DMS53 treated with DMSO at 0.1 percent for 48 hours (cell line): Measurements from ENCODE around the gene GALM.
"Not testable (repeated sequence)": the region's sequence is repeated elsewhere in the genome, so short reads cannot be mapped to it uniquely, and the experiment has no call there.

Source experiments
- DNase-seq: peaks from one replicate; lab custom pipeline; 2025; ENCODE audit not compliant: unreplicated experiment; lab: John Stamatoyannopoulos, UW

GALM gene

GRCh38 chr2:38665854-38666555 lies at the start of gene GALM:
Gene GALM (plus strand): TSS chr2:38666114. CDS start chr2:38666162, 48 bp downstream.
- peak; percentile 43 for DNase-seq

GRCh38 chr2:38617301-38617700 lies 48.6 kb upstream of the GALM start:
- DNase-seq = no peak

GRCh38 chr2:38619458-38620164 lies 46.3 kb upstream of the GALM start:
- no peak for DNase-seq

- DNase-seq = no peak
Observed at GRCh38 chr2:38620282-38620977, 45.5 kb upstream of the GALM start.

GRCh38 chr2:38621018-38621417 lies 44.9 kb upstream of the GALM start:
- DNase-seq = no peak

GRCh38 chr2:38622210-38622609 lies 43.7 kb upstream of the GALM start:
- no peak for DNase-seq

- DNase-seq = no peak
Observed at GRCh38 chr2:38626326-38627035, 39.4 kb upstream of the GALM start.

GRCh38 chr2:38627391-38627790 lies 38.5 kb upstream of the GALM start:
- DNase-seq = no peak

GRCh38 chr2:38629684-38630083 lies 36.2 kb upstream of the GALM start:
- no peak for DNase-seq

GRCh38 chr2:38631976-38632375 lies 33.9 kb upstream of the GALM start:
- no peak for DNase-seq

GRCh38 chr2:38632980-38633379 lies 32.9 kb upstream of the GALM start:
- no peak for DNase-seq

- no peak for DNase-seq
Observed at GRCh38 chr2:38633895-38634294, 32.0 kb upstream of the GALM start.

- no peak for DNase-seq
Observed at GRCh38 chr2:38634684-38635083, 31.2 kb upstream of the GALM start.

GRCh38 chr2:38635139-38635538 lies 30.8 kb upstream of the GALM start:
- no peak for DNase-seq

GRCh38 chr2:38636069-38636468 lies 29.8 kb upstream of the GALM start:
- DNase-seq = no peak

GRCh38 chr2:38642373-38643017 lies 23.4 kb upstream of the GALM start:
- not testable (repeated sequence) for DNase-seq

- no peak for DNase-seq
Observed at GRCh38 chr2:38643021-38643671, 22.8 kb upstream of the GALM start.

- not testable (repeated sequence) for DNase-seq
Observed at GRCh38 chr2:38643683-38644511, 22.0 kb upstream of the GALM start.

GRCh38 chr2:38648107-38648761 lies 17.7 kb upstream of the GALM start:
- DNase-seq = peak; percentile 20
